MM.1S (cell line): ENCODE results near the gene CTDSPL2.

ENCODE experiments used
- DNase-seq: peaks from one replicate; pipeline ENCODE4 v3.0.0-alpha.2; 2015
- H2AFZ ChIP-seq: fragments of 300-600 bp; sonication (generic); 2 replicates; pipeline ENCODE4 v1.6.0; 2016; ENCODE audit warnings: antibody characterized with exemption, low read length
- H3F3A ChIP-seq: fragments of 300-600 bp; sonication (generic); 2 replicates; pipeline ENCODE4 v1.6.1; 2016; ENCODE audit warnings: mild to moderate bottlenecking, antibody characterized with exemption, low read length, moderate library complexity, mixed read lengths; ENCODE audit not compliant: insufficient read depth
- H3K27ac ChIP-seq: fragments of 300-600 bp; sonication (generic); 2 replicates; pipeline ENCODE4 v1.5.1; 2016; ENCODE audit warnings: mild to moderate bottlenecking, low read length
- H3K27me3 ChIP-seq: fragments of 300-600 bp; sonication (generic); replicated peaks from 2 replicates; pipeline ENCODE4 v1.6.0; 2016; ENCODE audit warnings: low read length; ENCODE audit not compliant: insufficient read depth
- H3K36me3 ChIP-seq: fragments of 300-600 bp; sonication (generic); replicated peaks from 2 replicates; pipeline ENCODE4 v1.6.1; 2016; ENCODE audit warnings: mild to moderate bottlenecking, low read length, mixed read lengths; ENCODE audit not compliant: insufficient read depth
- H3K4me1 ChIP-seq: fragments of 300-600 bp; sonication (generic); 2 replicates; pipeline ENCODE4 v1.6.1; 2016; ENCODE audit warnings: low read length, mixed read lengths
- H3K4me2 ChIP-seq: fragments of 300-600 bp; sonication (generic); 2 replicates; pipeline ENCODE4 v1.6.0; 2016; ENCODE audit warnings: low read depth, low read length
- H3K4me3 ChIP-seq: fragments of 300-600 bp; sonication (generic); 2 replicates; pipeline ENCODE4 v1.5.1; 2016; ENCODE audit warnings: low read length, mixed read lengths
- H3K79me2 ChIP-seq: fragments of 300-600 bp; sonication (generic); 2 replicates; pipeline ENCODE4 v1.6.1; 2016; ENCODE audit warnings: mixed run types, low read length, mixed read lengths
- H3K9ac ChIP-seq: fragments of 300-600 bp; sonication (generic); 2 replicates; pipeline ENCODE4 v1.6.1; 2016; ENCODE audit warnings: low read length, mixed read lengths
- H3K9me2 ChIP-seq: fragments of 300-600 bp; sonication (generic); replicated peaks from 2 replicates; pipeline ENCODE4 v1.6.1; 2016; ENCODE audit warnings: mild to moderate bottlenecking, low read length, mixed read lengths; ENCODE audit not compliant: insufficient read depth
- H3K9me3 ChIP-seq: fragments of 300-600 bp; sonication (generic); replicated peaks from 2 replicates; pipeline ENCODE4 v1.6.1; 2016; ENCODE audit warnings: mild to moderate bottlenecking, low read length, mixed read lengths; ENCODE audit not compliant: insufficient read depth
- H4K20me1 ChIP-seq: fragments of 300-600 bp; sonication (generic); 2 replicates; pipeline ENCODE4 v1.6.1; 2016; ENCODE audit warnings: mild to moderate bottlenecking, low read length, moderate library complexity, mixed read lengths; ENCODE audit not compliant: insufficient read depth
- CTCF ChIP-seq: fragments of 300-600 bp; sonication (generic); IDR thresholded peaks from 2 replicates; pipeline ENCODE4 v1.5.1; 2016; ENCODE audit warnings: antibody characterized with exemption, low read length, mixed read lengths
- EZH2 ChIP-seq: fragments of 300-600 bp; sonication (generic); optimal IDR thresholded peaks from 2 replicates; pipeline ENCODE3; 2017; ENCODE audit warnings: low read depth, mild to moderate bottlenecking, antibody characterized with exemption, low read length, mixed read lengths
- EZH2phosphoT487 ChIP-seq: fragments of 300-600 bp; sonication (generic); IDR thresholded peaks from 2 replicates; pipeline ENCODE4 v1.6.1; 2018; ENCODE audit warnings: antibody characterized with exemption, low read length

CTDSPL2 gene

GRCh38 chr15:44568338-44568737, 140.9 kb downstream of the CTDSPL2 start:
- Histone ChIP-seq H3K4me1 (peaks cover 14% of the 10 kb centered on the region), H3K9ac (no peak overlapping the region), H3K4me2 (no peak overlapping the region), H4K20me1 (no peaks in the 10 kb centered on the region), H3K36me3 (peaks cover 12% of the 10 kb centered on the region), H3F3A (peaks cover 16% of the 10 kb centered on the region; the same call in 1 of the 2 replicates), H3K27ac (no peak overlapping the region), H3K9me2 (no peaks in the 10 kb centered on the region), H3K9me3 (no peaks in the 10 kb centered on the region), H2AFZ (no peak overlapping the region), H3K4me3 (no peak overlapping the region), H3K79me2 (no peaks in the 10 kb centered on the region), H3K27me3 (no peaks in the 10 kb centered on the region)
- TF ChIP-seq EZH2phosphoT487 (no peak), CTCF (no peak), EZH2 (no peak)
- DNase-seq = no peak

DNA sequence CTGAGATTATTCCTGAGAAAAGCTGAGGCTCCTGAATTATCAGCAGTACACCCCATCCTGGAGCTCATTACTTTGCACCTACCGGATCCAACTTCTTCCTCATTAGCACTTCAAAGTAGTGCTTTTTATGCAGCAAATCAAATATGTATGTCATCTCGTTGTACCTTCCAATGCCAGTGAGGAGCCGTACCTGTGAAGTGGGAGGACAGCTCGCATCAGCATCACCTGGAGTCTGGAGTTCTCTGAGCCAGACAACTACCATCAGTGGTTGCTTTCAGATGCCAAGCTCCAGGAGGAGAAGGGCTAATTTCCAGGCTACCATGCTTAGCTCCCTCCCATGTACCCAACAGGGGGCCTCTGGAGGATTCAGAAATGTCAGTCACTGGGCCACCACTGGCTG, 141.9 kb downstream of the CTDSPL2 start:
- Histone ChIP-seq H3K9me3 (no peaks in the 10 kb centered on the region), H3K4me1 (peaks cover 14% of the 10 kb centered on the region), H3K36me3 (peaks cover 8% of the 10 kb centered on the region)

DNA sequence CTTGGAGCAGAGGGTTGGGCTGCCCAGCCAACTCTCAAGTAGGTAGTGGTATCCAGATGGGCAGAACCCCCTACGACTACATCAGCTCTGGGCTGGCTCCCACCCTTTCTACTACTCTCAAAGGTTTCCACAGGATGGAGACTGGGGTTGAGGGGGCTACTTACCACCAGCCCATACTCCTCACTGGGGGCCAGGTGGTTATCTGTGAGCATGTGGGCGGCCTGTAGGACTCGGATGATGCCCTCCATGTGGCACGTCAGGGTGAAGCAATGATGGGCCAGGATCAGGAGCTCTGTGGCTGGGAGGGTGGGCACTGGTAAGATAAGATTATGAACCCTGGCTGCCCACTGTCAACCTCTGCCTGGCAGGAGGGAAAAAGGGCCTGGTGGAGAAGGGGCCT, 142.9 kb downstream of the CTDSPL2 start:
- TF ChIP-seq EZH2phosphoT487 (no peak), EZH2 (no peak), CTCF (no peak)
- peaks cover 14% of the 10 kb centered on the region for H3K4me1 ChIP-seq
- H4K20me1 ChIP-seq = no peaks in the 10 kb centered on the region
- H3K9me2 ChIP-seq = no peaks in the 10 kb centered on the region
- H3K27ac ChIP-seq = no peak overlapping the region
- no peak for DNase-seq
- H3K36me3 ChIP-seq = no peaks in the 10 kb centered on the region; the same call in 1 of the 2 replicates
- H2AFZ ChIP-seq = no peak overlapping the region
- no peak overlapping the region for H3K9ac ChIP-seq
- no peaks in the 10 kb centered on the region for H3K27me3 ChIP-seq
- H3F3A ChIP-seq = peaks cover 16% of the 10 kb centered on the region; the same call in 1 of the 2 replicates
- H3K9me3 ChIP-seq = no peaks in the 10 kb centered on the region
- H3K4me2 ChIP-seq = no peak overlapping the region
- no peak overlapping the region for H3K4me3 ChIP-seq
- no peaks in the 10 kb centered on the region for H3K79me2 ChIP-seq

More for the DNA sequence above, 141.9 kb downstream of the CTDSPL2 start:
- Histone ChIP-seq H3K4me2 (no peak overlapping the region), H3F3A (peaks cover 16% of the 10 kb centered on the region; the same call in 1 of the 2 replicates), H3K9ac (no peak overlapping the region), H3K79me2 (no peaks in the 10 kb centered on the region), H3K27me3 (no peaks in the 10 kb centered on the region), H2AFZ (no peak overlapping the region), H3K9me2 (no peaks in the 10 kb centered on the region), H3K27ac (no peak overlapping the region), H4K20me1 (no peaks in the 10 kb centered on the region), H3K4me3 (no peak overlapping the region)
- TF ChIP-seq CTCF = no peak
- no peak for TF ChIP-seq EZH2phosphoT487
- no peak for TF ChIP-seq EZH2
- DNase-seq = no peak
